Activated CD4-positive, alpha-beta T cell treated with anti-CD3 and anti-CD28 coated beads, Interleukin-2, Interleukin-4, amounts not matched to agents 100 ng/mL and 50 ng/mL, durations not matched to agents 16 hours and 8 hours (primary cell): ENCODE results near the gene AMOTL2.

ENCODE experiments used
- DNase-seq: peaks from one replicate; pipeline ENCODE4 v3.0.0-alpha.2; 2020; ENCODE audit warnings: low spot score

Gene AMOTL2

DNA sequence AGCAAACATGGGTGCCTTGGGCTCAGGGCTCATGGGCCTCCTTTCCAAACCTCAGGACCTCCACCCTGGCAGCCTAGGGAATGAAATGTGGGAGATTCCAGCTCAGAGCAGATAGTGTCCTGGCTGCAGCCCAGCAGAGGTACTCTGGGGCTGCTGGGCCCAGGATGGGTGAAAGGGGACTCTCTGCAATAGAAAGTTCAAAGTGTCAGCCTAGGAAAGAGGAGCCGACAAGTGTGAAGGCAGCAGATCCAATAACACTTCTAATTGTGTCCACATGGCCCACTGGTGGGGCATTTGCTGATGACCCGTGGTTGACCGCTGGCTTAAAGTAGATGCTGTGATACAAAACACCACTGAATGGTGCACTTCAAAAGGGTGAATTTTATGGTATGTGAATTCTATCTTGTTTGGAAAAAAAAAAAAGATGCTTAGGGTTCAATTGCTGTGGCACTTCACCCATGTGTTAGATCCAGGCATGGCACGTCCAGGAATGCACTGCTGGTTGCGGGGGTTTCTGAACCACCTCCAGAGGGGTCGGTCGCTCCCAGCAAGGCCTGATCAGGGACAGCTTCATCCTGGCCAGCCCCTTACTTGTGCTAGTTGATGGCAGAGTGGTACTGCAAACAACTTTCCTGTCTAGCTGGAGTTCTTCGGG is 20.9 kb downstream of the AMOTL2 start:
- no peak for DNase-seq

DNA sequence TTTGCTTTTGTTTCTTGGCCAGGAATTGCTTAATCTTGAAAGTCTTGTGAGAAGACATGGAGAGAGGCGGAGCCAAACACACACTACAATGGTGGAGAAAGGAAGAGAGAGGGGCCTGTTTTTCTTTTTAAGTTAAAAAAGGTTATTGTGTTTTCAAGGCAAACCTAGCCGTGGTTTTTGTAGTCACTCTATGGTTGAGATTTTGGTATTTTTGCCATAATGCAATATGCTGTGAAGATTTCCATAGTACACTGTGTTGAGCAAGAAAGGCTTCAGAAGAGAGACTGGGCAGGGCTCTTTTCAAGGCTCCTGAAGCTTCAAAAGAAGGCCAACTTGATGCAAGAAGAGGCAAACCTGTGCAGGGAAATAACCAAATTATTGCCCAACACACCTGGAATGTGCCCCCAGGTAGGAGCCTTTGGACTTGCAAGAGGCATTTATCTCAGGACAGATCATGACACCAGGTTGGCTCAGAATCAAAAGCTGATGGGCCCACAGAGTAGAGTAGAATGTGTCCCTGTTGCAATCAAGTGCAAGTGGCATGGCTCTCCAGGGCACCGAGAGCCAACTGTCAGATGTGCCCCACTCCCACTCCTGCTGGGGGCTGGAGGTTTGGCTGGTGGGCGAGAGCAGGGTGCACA is 22.1 kb downstream of the AMOTL2 start:
- DNase-seq: no peak

DNA sequence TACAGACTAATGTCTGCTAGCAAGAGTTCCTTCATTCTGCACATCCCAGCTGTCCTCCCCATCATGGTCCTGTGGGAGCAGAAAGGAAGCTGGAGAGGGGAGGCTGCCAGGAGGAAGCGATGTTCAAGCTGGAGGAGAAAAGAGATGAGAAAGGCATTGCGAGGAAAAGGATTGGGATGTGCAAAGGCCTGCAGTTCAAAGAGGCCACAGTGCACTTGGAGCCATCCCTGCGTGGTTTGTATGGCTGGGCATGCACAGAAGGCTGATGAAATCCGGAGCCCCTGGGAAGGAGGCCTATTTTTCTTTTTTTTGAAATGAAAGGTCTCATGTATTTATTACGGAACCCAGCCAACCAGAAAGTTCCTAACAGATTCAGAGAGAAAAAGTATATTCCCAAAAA is 22.8 kb downstream of the AMOTL2 start:
- DNase-seq: no peak

DNA sequence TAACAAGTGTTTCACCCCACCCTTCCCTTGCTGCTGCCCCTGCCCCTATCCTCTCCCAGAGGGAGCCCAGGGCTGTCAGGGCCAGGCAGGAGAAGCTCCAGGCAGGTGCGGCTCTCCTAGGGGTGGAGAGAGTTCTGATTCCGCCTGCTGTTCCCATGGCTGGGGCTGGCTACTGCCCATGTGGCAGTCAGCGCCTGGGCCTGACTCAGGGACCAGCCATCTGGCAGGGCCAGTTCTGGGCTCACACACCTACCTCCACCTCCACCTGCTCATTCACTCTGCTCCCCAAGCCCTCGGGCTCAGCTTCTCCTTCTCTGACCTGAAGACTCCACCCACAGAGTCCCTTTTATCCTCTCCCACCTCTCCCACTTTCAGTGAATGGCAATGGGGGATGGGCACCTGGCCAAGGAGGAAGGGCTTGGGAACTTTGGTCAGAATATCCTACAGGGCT is 23.4 kb downstream of the AMOTL2 start:
- no peak for DNase-seq

DNA sequence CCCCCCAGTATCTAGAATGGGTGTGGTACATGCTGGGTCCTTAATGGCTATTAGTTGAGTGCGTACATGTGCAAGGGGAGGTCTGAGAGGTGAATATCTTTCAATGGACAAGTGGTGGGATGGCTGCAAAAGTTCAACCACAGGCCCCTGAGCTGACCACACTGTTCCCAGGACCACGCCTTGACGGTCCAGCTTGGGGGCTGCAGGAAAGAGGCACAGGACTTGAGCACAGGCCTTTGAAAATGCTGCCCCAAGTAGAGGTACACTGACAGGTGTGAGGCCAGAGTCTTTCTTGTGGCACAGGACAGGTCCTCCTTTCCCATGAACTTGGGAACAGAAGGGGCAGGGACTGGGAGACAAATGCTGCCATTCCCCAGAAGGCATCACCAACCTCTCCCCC is 24.0 kb downstream of the AMOTL2 start:
- DNase-seq: no peak

DNA sequence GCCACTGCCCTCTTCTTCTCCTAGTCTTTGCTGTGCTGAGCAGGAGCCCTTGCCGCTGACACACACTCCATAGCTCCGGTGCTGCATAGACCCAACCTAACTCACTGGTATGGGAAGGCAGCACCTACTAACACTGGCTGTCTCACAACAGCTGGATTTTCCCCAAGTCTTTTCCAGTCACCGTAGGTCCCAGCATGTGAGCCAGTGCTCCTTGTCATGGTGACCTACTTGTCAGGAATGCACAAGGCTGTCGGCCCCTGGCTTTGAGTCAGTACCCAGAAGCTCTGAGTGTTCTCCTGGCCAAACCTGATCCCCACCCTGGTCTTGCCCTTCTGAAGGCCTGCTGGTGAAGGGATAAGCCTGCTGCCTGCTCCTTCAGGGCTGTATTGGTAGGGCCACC is 25.7 kb downstream of the AMOTL2 start:
- no peak for DNase-seq

DNA sequence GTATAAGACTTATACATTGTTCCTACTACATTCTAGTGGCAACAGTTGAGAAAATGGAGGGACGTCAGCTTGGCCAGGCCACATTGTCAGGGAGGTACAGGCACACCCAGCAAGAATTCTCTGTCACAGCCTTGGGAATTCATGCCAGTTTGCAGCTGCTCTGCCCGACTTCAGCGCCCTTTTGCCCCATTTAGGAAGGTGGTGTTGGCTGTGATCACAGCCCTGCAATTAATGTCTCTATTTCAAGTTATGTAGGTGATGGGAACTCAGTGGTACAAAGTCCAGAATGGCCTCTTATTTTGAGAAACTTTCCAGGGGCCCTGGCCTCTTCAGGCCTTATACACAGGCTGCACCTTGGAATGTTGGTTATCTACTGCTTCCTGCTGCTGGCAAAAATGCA is 26.7 kb downstream of the AMOTL2 start:
- no peak for DNase-seq

DNA sequence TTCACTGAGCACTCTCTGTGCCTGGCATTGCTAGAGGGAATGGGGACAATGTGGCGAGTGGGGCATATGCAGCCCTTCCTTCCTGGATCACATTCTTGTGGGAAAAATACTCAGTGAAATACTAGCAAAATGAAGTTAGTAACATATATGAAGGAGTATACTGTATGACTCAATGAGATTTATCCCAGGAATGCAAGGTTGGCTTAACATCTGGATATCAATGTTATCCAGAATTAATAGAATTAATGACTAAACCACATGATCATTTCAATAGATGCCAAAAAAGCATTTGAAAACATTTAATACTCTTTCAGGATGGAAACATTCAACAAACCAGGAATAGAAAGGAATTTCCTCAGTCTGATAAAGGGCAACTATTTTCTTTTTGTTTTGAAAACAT is 27.5 kb downstream of the AMOTL2 start:
- no peak for DNase-seq

DNA sequence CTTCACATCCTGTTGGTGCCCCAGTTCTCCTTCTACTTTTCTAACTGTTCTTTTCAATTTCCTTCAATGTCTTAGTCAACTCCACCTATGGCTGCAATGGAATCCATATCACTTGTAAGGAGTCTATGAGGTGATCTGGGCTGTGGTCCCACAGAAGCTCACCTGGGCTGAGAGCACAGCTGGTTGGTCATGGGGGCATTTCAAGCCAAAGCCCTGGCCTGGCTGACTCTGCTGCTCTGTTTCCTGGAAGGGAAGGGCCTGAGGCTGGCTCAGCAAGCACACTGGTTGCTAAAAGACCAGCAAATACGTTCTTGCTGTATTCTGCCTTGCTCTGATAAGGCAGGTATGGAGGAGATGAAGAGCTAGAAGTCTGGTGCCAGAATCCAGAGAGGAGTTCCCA is 29.0 kb downstream of the AMOTL2 start:
- no peak for DNase-seq

DNA sequence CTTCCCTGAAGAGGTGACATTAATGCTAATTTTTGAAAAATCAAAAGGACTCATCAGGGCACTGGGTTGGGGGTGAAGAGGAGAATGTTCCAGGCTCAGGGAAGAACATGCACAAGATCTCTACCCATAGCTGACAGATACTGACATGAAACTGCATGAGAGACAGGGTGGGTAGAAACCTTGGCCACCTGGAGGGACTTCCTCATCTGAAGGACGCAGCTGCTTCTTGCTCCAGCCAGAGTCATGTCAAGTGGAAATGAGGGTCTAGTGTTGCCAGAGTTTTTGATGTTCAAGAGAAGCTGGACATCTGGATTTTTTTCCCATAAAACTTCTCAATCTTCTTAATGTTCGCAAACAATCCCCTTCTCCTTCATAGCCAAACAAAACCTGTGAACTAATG is 29.7 kb downstream of the AMOTL2 start:
- no peak for DNase-seq

DNA sequence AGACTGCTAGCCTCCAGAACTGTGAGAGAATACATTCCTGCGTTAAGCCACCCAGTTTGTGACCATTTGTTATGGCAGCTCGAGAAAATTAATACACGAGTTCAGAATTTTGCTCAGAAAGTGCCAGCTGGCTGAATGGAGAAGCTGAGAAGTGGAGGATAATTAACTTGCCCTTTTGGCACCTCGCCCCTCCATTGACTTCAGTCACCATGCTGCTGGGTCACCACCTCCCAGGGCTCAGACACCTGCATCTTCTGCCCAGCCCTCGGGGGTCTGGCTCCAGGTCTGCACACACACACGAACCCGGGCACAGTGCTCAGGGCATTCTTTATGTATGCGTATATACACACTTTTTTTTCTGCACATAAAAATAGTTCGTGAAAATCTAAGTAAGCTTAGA is 32.0 kb downstream of the AMOTL2 start:
- DNase-seq: no peak

DNA sequence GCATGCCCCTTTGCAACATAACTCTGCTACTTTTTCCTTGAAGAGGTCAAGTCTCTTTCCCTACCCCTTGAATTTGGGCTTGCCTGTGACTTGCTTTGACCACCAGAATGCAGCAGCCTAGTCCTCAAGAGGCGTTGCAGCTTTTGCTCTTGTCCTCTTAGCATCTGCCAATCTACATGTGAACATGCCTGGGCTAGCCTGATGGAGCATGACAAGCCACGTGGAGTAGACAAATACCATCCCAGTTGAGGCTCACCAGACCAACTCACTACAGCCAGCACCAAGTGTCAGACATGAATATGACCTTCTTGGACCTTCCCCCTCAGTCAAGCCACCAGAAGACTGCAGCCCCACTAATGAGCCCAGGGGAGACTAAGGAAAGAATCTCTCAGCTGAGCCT is 32.9 kb downstream of the AMOTL2 start:
- no peak for DNase-seq

DNA sequence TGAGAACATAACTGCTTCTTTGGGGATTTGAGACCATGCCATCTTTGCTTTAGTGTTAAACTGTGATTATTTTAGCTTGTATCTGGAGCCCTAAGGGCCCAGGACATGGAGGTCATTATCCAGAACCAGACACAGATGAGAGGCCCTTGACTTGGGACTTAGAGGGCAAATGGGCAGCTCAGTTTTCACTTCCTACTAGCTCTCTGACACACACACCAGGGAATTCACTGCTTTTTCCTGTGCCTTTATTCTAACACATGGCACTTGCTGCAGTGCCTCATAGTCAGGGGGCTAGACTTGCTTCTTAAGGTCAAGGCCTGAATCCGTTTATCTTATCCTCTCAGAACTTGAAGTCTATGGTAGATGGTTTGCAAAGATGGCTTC is 33.3 kb downstream of the AMOTL2 start:
- no peak for DNase-seq

DNA sequence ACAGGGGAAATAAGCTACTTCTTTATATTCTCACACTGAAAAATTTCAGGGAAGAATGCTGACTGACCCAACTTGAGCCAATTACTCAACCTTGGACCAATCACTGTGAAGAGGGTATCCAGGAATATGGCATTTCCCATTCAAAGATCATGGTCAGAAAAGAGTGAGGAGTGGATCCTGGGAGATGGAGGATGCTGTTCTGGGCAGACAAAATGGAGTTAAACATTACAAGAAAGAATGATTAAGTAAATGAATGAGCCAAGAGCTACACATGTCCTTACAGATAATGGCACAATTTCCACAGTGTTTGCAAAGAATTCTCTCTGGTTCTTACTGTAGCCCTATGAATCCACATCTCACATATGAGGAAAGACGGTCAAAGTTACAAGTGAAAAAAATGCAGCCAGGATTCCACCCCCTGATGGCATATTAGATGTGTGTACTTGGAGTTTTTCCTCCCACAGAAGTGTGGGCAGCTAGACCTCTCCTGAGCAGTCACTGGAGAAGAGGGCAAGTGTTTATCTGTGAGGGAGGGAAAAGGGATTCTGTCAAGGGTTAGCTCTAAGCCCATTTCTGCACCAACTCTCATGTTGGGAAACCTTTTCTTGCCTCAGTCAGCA is 33.8 kb downstream of the AMOTL2 start:
- DNase-seq: no peak

DNA sequence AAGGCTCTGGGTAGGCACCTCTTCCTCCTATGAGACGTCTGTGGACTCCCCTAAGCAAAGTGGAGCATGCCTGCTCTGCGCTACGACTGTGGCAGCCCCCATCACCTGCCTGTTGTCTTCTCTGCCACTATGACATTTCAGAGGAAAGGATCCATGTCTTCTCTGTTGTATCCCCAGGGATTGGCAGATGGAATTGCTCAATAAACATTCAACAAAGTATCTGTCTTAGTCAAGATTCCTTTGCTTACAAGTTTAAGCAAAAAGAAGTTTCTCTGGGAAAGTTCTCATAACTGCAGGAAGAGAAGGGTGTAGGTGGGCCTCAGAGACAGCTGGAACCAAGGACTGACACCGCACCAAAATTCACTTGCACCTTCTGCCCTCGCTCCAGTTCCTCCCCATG is 34.3 kb downstream of the AMOTL2 start:
- no peak for DNase-seq

DNA sequence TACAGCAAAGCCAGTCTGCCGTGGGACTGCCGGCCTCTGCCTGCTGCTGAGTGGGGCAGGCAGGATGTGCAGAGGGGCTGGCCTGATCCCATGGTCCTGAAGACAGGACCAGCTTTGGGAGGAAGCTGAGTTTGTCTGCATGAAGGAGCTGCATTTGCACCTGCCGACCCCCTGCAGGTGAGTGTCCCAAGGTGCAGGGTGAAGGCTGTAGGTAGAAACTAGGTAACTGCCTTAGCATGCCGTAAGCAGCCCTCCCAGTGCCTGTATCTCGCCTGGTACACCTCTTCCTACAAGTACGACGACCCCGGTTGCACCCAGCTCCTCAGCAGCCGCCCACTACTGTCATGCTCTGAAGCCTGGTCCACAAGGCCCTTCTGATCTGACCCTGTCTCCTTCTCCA is 34.9 kb downstream of the AMOTL2 start:
- DNase-seq: no peak

DNA sequence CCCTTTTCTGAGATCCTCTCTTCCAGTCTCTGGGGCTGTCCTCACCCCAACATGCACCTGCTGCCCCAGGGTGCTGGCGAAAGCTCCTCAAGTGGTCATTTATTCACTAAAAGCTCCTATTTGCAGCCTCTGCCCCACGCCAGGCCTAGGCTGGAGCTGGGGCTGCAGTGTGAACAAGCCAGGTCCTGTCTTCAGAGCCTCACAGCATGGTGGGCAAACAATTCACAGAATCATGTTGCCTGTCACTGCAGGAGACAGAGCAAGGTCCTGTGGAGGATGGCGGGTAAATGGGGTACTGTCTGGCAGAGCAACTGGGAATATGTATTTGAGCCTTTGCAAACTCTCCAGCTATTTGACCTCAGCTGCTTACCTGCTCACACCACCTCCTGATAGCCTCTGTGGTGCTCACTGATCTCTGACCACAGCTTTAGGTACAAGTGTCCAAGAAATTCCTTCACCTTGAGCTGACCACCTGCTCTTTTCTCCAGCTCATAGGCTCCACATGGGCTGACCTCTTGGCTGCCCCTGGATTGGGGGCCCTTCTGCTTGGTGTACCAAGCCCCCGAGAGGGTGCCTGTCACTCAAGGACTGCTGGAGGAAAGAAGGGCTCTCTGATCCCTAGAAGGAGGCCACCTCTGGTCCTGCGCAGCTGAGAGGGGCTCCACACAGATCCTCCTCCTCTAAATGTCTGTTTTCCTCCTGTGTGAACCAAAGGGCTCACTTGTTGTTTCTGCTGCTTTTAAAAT is 35.6 kb downstream of the AMOTL2 start:
- no peak for DNase-seq

DNA sequence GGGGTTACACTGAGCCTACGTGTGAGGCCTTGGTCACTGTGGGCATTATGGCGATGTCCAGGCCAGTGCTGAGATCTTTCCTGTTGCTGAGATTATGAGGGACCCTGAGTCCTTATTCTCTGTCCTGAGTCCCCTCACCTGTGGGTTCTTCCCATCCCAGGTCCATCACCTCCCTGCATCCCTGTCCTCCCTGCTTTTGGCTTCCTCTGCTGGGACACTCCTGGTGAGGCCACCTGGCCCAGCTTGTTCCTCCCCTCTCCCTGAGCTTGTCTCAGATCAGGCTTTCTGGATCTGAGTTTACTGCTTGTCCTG is 36.1 kb downstream of the AMOTL2 start:
- DNase-seq: no peak

DNA sequence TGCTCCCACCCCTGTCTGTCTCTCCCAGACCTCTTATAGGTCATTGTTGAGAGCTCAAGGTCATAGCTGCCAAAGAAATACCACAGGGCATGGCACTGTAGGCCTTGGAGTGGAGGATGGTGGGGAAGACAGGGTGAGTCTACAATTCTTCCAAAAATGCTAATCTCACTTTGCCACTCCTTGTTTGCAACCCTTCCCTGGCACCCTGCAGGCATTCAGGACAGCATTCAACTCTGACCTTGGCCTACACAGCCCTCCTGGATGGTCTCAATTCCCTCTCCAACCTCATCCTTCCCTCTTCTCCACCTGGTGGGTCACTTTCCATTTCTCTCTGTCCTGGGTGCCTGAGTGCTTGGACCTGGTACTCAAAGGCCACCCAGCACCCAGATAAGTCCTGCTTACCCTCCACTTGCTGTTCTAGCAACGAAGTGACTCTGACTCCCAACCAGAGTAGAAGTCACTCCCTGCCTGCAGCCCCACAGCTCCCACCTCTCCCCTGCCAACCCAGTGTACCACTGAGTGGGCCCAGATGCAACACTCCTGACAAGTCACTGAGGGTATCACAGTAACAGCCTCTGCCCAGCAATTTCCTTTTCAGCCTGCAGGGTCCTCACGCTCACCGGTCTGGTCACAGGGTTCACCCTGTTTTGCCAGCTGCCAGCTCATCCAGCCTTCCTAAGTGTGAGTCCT is 36.6 kb downstream of the AMOTL2 start:
- DNase-seq: no peak

DNA sequence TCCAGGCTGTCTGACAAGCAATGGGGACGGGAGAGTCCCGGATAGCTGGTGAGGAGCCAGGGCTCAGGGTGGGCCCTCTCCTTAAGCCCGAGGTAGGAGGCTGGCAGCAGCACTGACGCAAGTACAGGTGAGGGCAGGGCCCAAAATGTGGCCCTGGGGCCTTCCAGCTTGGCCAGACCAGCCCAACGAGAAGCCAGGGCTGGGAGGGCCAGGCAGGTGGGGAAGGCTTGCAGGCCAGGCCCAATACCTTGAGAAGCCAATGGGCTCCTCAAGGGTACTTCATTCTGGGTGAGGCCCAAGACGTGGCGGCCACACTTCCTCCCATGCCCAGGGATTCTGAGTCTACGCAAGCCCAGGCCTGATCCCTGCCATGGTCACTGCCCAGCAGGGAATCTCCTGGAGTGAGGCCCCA is 37.2 kb downstream of the AMOTL2 start:
- no peak for DNase-seq

DNA sequence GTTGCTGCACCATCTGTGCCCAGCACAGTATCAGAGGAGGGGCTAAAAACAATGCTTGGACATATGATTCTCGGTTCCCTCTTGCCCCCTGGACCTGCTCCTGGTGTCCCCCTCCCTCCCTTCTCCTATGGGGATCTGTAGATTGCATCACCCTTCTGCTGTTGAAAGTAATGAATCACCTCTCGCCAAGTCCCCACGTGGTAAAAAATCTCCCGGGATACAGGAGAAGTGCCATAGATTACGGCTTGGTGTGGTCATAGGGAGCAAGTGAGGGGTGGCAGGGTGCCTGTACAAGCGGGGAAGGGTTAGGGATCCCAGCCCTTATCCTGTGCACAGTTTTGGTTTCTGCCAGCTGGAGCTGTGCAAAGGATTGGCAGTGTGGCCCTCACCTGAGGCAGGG is 37.7 kb downstream of the AMOTL2 start:
- no peak for DNase-seq

DNA sequence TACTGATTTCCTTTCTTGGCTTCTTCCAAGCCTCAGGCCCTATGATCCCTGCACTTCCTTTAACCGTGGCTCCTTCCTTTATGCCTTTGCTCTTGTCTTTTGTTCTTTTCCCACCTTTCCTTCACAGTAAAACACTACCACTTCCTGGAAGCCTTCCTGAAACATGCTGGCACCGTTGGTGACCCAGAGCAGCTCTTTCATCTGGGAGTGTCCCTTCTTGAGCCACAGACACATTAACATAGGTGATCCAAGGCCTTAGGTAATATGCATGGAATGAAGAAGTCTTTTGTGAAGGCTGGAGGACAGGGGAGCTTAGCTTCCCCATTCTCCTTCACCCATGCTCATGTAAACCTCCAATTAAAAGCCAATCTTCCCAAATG is 39.4 kb downstream of the AMOTL2 start:
- DNase-seq: no peak
